Fibroblast of mammary gland (primary cell): ENCODE data around the gene IGLON5.

ENCODE experiments used
- DNase-seq: peaks from one replicate; pipeline ENCODE4 v3.0.0-alpha.2; 2010; ENCODE audit warnings: low read depth
- H3K4me3 ChIP-seq: 2 replicates; pipeline ENCODE4 v1.5.1; 2011; ENCODE audit warnings: low read depth, mild to moderate bottlenecking, low read length, moderate library complexity; ENCODE audit not compliant: control insufficient read depth
- TF ChIP-seq, protein P1 (sequence below): conservative IDR thresholded peaks from 2 replicates; pipeline ENCODE4 v1.5.1; 2011; ENCODE audit warnings: low read depth, low read length, inconsistent platforms; ENCODE audit not compliant: control insufficient read depth, insufficient read depth

Gene IGLON5

GRCh38 chr19:51342631-51343569 lies 31.5 kb downstream of the IGLON5 start:
- no peak overlapping the region for H3K4me3 ChIP-seq
- no peak for DNase-seq
- TF ChIP-seq, protein P1, sequence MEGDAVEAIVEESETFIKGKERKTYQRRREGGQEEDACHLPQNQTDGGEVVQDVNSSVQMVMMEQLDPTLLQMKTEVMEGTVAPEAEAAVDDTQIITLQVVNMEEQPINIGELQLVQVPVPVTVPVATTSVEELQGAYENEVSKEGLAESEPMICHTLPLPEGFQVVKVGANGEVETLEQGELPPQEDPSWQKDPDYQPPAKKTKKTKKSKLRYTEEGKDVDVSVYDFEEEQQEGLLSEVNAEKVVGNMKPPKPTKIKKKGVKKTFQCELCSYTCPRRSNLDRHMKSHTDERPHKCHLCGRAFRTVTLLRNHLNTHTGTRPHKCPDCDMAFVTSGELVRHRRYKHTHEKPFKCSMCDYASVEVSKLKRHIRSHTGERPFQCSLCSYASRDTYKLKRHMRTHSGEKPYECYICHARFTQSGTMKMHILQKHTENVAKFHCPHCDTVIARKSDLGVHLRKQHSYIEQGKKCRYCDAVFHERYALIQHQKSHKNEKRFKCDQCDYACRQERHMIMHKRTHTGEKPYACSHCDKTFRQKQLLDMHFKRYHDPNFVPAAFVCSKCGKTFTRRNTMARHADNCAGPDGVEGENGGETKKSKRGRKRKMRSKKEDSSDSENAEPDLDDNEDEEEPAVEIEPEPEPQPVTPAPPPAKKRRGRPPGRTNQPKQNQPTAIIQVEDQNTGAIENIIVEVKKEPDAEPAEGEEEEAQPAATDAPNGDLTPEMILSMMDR, result no peak

DNA sequence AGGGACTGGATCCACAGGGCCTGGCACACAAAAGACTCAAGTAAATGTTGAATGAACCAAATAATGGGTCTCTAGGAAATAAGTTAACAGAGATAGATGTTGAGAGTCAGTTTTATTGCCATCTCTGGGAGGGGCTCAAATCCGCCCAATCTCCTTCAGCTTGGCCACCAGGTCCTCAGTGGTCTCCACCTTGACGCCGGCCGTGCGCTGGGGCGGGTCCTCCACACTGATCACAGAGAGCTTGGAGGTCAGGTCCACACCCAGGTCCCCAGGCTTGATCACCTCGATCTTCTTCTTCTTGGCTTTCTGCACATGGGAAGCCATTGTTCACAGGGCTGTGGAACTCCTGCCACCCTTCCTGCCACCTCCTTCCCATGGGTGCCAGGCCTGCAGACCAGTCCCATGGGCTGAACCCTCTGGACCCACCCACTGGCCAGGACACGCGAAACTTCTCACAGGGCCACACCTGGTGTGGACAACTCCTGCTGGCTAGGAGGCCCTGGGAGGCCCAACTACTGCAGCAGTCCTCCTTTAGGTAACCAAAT lies 33.7 kb downstream of the IGLON5 start:
- TF ChIP-seq, protein P1, result no peak
- DNase-seq, result no peak
- no peak overlapping the region for H3K4me3 ChIP-seq

- no peak for DNase-seq
- TF ChIP-seq, protein P1, result no peak
- H3K4me3 ChIP-seq, result no peak overlapping the region
Observed at GRCh38 chr19:51346742-51347141, 35.3 kb downstream of the IGLON5 start.

- H3K4me3 ChIP-seq, result no peak overlapping the region
- DNase-seq, result no peak
- TF ChIP-seq, protein P1, result no peak
Observed at GRCh38 chr19:51347209-51347928, 35.9 kb downstream of the IGLON5 start.

- TF ChIP-seq, protein P1, result no peak
- no peak for DNase-seq
- H3K4me3 ChIP-seq, result no peak overlapping the region
Observed at GRCh38 chr19:51351266-51351990, 40.0 kb downstream of the IGLON5 start.

GRCh38 chr19:51352783-51353360 lies 41.4 kb downstream of the IGLON5 start:
- no peak for DNase-seq
- TF ChIP-seq, protein P1, result no peak
- H3K4me3 ChIP-seq, result no peak overlapping the region
